WERI-Rb-1 (cell line): Measurements from ENCODE around the gene ZKSCAN5.
A peak's percentile ranks its signal among the peaks of the same experiment; 100 is the strongest.

Experiments
- DNase-seq: peaks from one replicate; pipeline ENCODE4 v3.0.0-alpha.2; 2020
- H3K27ac ChIP-seq: fragments of 250-450 bp; sonication (Bioruptor Pico); 2 replicates; pipeline ENCODE4 v1.5.1; 2020; ENCODE audit warnings: mild to moderate bottlenecking, moderate library complexity
- H3K27me3 ChIP-seq: fragments of 250-450 bp; sonication (Bioruptor Pico); 2 replicates; pipeline ENCODE4 v1.5.1; 2021; ENCODE audit warnings: mild to moderate bottlenecking, low read depth, moderate library complexity; ENCODE audit not compliant: insufficient read depth, severe bottlenecking
- H3K36me3 ChIP-seq: fragments of 250-450 bp; sonication (Bioruptor Pico); 2 replicates; pipeline ENCODE4 v1.5.1; 2020; ENCODE audit warnings: mild to moderate bottlenecking, moderate library complexity
- H3K4me3 ChIP-seq: 2 replicates; pipeline ENCODE4 v1.5.1; 2011; ENCODE audit warnings: low read depth, mild to moderate bottlenecking, control low read depth, low read length
- H3K9me3 ChIP-seq: fragments of 250-450 bp; sonication (Bioruptor Pico); 2 replicates; pipeline ENCODE4 v1.5.1; 2021; ENCODE audit warnings: mild to moderate bottlenecking, moderate library complexity; ENCODE audit not compliant: severe bottlenecking
- TF ChIP-seq, protein P1 (sequence below): IDR thresholded peaks from 2 replicates; pipeline ENCODE4 v1.5.1; 2011; ENCODE audit warnings: low read depth, mild to moderate bottlenecking, control low read depth, inconsistent platforms, low read length

ZKSCAN5 gene

DNA sequence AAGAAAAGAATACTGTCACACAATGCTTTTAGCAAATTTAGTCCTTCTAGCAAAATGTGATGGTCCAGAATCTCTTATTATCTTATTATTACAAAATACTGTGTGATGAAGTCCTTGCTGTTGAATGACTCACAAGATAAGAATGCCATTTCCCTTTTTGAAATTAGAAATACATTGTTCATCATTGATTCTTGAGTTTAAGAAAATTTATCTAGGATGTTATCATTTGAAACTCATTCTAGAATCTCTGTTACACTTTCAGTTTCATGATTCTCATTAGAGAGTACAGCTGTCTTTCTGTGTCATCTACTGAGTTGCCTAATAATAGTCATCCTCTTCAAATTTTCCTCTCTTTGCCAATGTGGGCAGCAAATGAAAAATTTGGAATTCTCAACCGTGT, 9.6 kb downstream of the ZKSCAN5 start:
- DNase-seq = no peak
- Histone ChIP-seq H3K27me3 (no peaks in the 10 kb centered on the region), H3K27ac (no peak overlapping the region), H3K4me3 (no peak overlapping the region), H3K9me3 (no peaks in the 10 kb centered on the region), H3K36me3 (peaks cover 49% of the 10 kb centered on the region)
- TF ChIP-seq, protein P1, sequence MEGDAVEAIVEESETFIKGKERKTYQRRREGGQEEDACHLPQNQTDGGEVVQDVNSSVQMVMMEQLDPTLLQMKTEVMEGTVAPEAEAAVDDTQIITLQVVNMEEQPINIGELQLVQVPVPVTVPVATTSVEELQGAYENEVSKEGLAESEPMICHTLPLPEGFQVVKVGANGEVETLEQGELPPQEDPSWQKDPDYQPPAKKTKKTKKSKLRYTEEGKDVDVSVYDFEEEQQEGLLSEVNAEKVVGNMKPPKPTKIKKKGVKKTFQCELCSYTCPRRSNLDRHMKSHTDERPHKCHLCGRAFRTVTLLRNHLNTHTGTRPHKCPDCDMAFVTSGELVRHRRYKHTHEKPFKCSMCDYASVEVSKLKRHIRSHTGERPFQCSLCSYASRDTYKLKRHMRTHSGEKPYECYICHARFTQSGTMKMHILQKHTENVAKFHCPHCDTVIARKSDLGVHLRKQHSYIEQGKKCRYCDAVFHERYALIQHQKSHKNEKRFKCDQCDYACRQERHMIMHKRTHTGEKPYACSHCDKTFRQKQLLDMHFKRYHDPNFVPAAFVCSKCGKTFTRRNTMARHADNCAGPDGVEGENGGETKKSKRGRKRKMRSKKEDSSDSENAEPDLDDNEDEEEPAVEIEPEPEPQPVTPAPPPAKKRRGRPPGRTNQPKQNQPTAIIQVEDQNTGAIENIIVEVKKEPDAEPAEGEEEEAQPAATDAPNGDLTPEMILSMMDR = no peak

DNA sequence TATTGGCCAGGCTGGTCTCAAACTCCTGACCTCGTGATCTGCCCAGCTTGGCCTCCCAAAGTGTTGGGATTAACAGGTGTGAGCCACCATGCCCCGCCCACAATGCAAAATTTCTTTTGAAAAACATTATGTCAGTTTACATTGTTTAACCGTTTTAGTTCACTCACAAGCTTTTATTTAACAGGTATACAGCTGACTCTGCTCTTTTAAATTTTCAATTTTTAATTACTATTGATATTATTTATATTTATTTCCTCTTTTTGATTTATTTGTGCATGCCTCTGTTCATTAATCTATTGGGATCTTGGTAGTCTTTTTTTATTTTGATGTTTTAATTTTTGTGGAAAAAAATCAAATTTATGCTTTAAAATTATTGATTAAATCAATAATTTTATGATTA, 16.9 kb downstream of the ZKSCAN5 start:
- H3K9me3 ChIP-seq = no peaks in the 10 kb centered on the region
- TF ChIP-seq, protein P1 = no peak
- no peak overlapping the region for H3K27ac ChIP-seq
- no peaks in the 10 kb centered on the region for H3K27me3 ChIP-seq
- DNase-seq = no peak
- no peak overlapping the region for H3K4me3 ChIP-seq
- H3K36me3 ChIP-seq = peaks cover 32% of the 10 kb centered on the region

DNA sequence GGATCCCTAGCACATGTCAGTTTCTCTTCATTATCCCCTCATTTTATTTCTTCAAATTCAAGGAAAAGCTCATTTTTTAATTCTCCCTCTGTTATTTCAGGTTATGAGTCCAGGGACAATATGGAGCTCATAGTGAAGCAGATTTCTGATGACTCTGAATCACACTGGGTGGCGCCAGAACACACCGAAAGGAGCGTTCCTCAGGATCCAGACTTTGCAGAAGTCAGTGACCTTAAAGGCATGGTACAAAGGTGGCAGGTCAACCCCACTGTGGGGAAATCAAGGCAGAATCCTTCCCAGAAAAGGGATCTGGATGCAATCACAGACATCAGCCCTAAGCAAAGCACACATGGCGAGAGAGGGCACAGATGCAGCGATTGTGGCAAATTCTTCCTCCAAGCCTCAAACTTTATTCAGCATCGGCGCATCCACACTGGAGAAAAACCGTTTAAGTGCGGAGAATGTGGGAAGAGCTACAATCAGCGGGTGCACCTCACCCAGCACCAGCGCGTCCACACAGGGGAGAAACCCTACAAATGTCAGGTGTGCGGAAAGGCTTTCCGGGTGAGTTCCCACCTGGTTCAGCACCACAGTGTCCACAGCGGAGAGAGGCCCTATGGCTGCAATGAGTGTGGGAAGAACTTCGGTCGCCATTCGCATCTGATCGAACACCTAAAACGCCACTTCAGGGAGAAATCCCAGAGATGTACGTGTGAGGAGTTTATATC, 21.4 kb downstream of the ZKSCAN5 start:
- Histone ChIP-seq H3K9me3 (peaks cover 3% of the 10 kb centered on the region), H3K36me3 (peaks cover 43% of the 10 kb centered on the region), H3K27me3 (no peaks in the 10 kb centered on the region), H3K4me3 (no peak overlapping the region), H3K27ac (no peak overlapping the region)
- peak; percentile 33 for DNase-seq
- TF ChIP-seq, protein P1 = peak; percentile 55; the same call in 1 of the 2 replicates

DNA sequence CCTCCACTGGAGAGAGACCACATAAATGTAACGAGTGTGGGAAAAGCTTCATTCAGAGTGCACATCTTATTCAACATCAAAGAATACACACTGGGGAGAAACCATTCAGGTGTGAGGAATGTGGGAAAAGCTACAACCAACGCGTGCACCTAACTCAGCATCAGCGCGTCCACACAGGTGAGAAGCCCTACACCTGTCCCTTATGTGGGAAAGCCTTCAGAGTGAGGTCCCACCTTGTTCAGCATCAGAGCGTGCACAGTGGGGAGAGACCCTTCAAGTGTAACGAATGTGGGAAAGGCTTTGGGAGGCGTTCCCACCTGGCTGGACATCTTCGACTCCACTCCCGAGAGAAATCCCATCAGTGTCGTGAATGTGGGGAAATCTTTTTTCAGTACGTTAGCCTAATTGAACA, 26.9 kb downstream of the ZKSCAN5 start:
- TF ChIP-seq, protein P1 = no peak
- DNase-seq = no peak
- H3K27ac ChIP-seq = no peak overlapping the region
- no peak overlapping the region for H3K4me3 ChIP-seq
- peaks cover 60% of the 10 kb centered on the region for H3K36me3 ChIP-seq
- H3K9me3 ChIP-seq = peaks cover 11% of the 10 kb centered on the region
- H3K27me3 ChIP-seq = no peaks in the 10 kb centered on the region

DNA sequence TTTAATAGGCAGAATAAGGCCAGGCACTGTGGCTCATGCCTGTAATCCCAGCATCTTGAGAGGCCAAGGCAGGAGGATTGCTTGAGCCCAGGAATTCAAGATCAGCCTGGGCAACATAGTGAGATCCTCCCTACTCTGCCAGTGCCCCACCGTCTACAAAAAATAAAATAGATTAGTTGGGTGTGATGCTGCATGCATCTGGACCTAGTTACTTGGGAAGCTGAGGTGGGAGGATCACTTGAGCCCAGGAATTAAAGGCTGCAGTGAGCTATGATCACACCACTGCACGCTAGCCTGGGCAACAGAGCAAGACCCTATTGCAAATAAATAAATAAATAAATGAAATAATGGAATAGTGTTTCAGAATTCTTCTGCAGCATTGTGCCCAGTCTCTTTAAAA, 31.2 kb downstream of the ZKSCAN5 start:
- H3K9me3 ChIP-seq = peaks cover 17% of the 10 kb centered on the region
- H3K27ac ChIP-seq = no peak overlapping the region
- H3K27me3 ChIP-seq = no peaks in the 10 kb centered on the region
- DNase-seq = no peak
- TF ChIP-seq, protein P1 = no peak
- H3K36me3 ChIP-seq = peaks cover 34% of the 10 kb centered on the region
- no peak overlapping the region for H3K4me3 ChIP-seq

DNA sequence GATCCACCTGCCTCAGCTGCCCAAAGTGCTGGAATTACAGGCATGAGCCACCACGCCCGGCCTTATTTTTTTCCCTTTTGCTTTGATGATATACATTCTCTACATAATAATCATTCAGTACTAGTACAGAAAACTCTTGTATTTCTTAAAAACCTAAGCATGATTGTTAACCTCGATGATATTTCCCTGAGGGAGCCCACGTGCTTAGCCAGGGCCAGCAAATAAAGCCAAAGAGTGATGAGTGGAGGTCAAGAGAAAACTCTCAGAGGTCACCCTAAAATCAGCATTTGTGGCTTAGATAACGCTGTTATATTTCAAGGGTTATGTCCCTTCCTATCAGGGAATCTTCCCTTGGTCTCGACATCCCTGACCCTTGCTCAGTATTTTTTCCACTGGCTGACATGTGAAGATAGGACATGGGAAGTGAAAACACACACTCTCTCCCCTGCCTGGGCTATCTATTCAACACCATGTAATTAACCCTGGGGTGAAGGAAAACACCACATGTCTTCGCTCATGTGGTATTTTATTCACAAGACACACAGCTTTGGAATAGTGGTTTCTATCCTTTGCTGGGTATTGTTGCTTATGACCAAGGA, 34.9 kb downstream of the ZKSCAN5 start:
- H3K27me3 ChIP-seq = no peaks in the 10 kb centered on the region
- no peak overlapping the region for H3K4me3 ChIP-seq
- no peak for DNase-seq
- H3K36me3 ChIP-seq = no peaks in the 10 kb centered on the region
- H3K9me3 ChIP-seq = peaks cover 8% of the 10 kb centered on the region
- no peak overlapping the region for H3K27ac ChIP-seq
- TF ChIP-seq, protein P1 = no peak
